ENCODE data around the gene CGB2.

GRCh38 chr19:49020931-49021895, 10.5 kb upstream of the CGB2 start:
- TF ChIP-seq CTCF (IDR thresholded peaks at IDR 0.05 in 8 of 11, conservative IDR thresholded peaks at IDR 0.05 in 3 of 11): no peak
- no peak for TF ChIP-seq POLR2A (IDR thresholded peaks at IDR 0.05)
- no peak for TF ChIP-seq POLR2AphosphoS5 (IDR thresholded peaks at IDR 0.05)
